Heart right ventricle (tissue), 16 donors: ENCODE results near the gene UNC5B. TPM values are rescaled to one million over a fixed set of nuclear protein-coding genes. Genes with fewer than 3 reads are reported as not detected.

ENCODE experiments used
- ATAC-seq, 8 donors: fragments of 200-7000 bp; cut with Tn5 transposase; one replicate each; pipeline ENCODE4 v1.9.1; 2020; ENCODE audit warnings: mild to moderate bottlenecking in 8 of 8, moderate library complexity in 8 of 8, moderate number of reproducible peaks in 1 of 8
- DNase-seq, 2 donors: peaks; one replicate each; pipeline ENCODE4 v3.0.0-alpha.2; 2020
- H3K27ac ChIP-seq, 10 donors: fragments of 200-600 bp; sonication (generic) in 2 of 10; one replicate each; pipeline versions ENCODE4 v1.5.0 to v1.8.0; 2020 to 2022; ENCODE audit warnings: mild to moderate bottlenecking in 3 of 10
- H3K27me3 ChIP-seq, 7 donors: fragments of 200-600 bp; one replicate each; pipeline ENCODE4 v1.8.0; 2021 to 2022; ENCODE audit warnings: mild to moderate bottlenecking in 2 of 7
- H3K36me3 ChIP-seq, 9 donors: fragments of 200-600 bp; sonication (generic) in 1 of 9; one replicate each; pipeline versions ENCODE4 v1.5.0 to v1.8.0; 2020 to 2022; ENCODE audit warnings: mild to moderate bottlenecking in 2 of 9
- H3K4me1 ChIP-seq, 9 donors: fragments of 200-600 bp; sonication (generic) in 1 of 9; one replicate each; pipeline versions ENCODE4 v1.5.0 to v1.8.0; 2020 to 2022; ENCODE audit warnings: mild to moderate bottlenecking in 4 of 9
- H3K4me3 ChIP-seq, 10 donors: fragments of 200-600 bp; sonication (generic) in 2 of 10; one replicate each; pipeline versions ENCODE4 v1.5.0 to v1.8.0; 2020 to 2022; ENCODE audit warnings: mild to moderate bottlenecking in 7 of 10, moderate library complexity in 2 of 10
- H3K9me3 ChIP-seq, 11 donors: fragments of 200-600 bp in 10 of 11; sonication (generic) in 2 of 11; one replicate each; pipeline versions ENCODE4 v1.5.0 to v1.8.0; 2013 to 2022; ENCODE audit warnings: mild to moderate bottlenecking in 2 of 11, control low read depth in 1 of 11, moderate library complexity in 1 of 11
- CTCF ChIP-seq, 9 donors: fragments of 200-600 bp; sonication (generic) in 2 of 9; IDR thresholded peaks; one replicate each; pipeline versions ENCODE4 v1.5.0 to v1.8.0; 2021 to 2022; ENCODE audit warnings: antibody characterized with exemption in 9 of 9, mild to moderate bottlenecking in 5 of 9, moderate library complexity in 1 of 9
- WGBS, 2 donors: extraction: QIAGEN DNeasy Blood & Tissue Kit; methylation state at CpG; one replicate each; pipeline ENCODE4 v1.1.7; 2013; ENCODE audit warnings: inconsistent platforms in 1 of 2; 5-methylcytosine and 5-hydroxymethylcytosine counted together
- intact Hi-C, 10 donors: fragments of 100-400 bp; cut with DNase I; formaldehyde crosslinking; loops; one replicate each; pipeline versions ENCODE4 v1.11.1 to v1.14.2; 2022
- polyA plus RNA-seq, 2 donors: library from polyadenylated mRNA; stranded (reverse); fragments of 200-250 nt; gene quantifications; one replicate each; pipeline ENCODE4 v1.2.3, GENCODE V29; 2013
- total RNA-seq, 10 donors: library from RNA; stranded (reverse); fragmentation: NEBNext Ultra II Directional in 3 of 10; extraction: Animal tissue kit (Norgen Biotek cat#: 25700) in 3 of 10; gene quantifications; one replicate each; pipeline versions ENCODE4 v1.2.1 to v1.2.4, GENCODE V29; 2021 to 2023
- donor health status: Arrhythmogenic right ventricular cardiomyopathy.
- donor health status: ischemic (EF 13 %, LVEDD 7.1; RV severe dilation, severe dysfunction).
- donor health status: healthy with polysubstance abuse.
- donor health status: DM: no; HTN: yes; CAD: no.
- donor health status: DM: no; HTN: no; CAD: no.
- donor health status: ischemic (EF 25% LVEDD 6.9; RV normal size, moderate dysfunction).
- donor health status: ischemic (EF 25% LVEDD 5.7; RV mildly dilated, moderate dysfunction).
- donor health status: healthy.
- donor health status: DM: yes; HTN: yes; CAD: no.
- donor health status: Ischemic cardiomyopathy.
- donor health status: ischemic (EF 35%, LVEDD 5.7; RV mildly dilated, moderate dysfunction).
- donor health status: nonischemic (EF 11% LVEDD 7.7; RV severe dilation, severe dysfunction).
- donor health status: DM: yes; HTN: yes; CAD: no.
- donor health status: PGD.
- donor health status: ischemic (EF 29% LVEDD 5.4; RV normal size, mild dysfunction).
- donor health status: nonischemic (EF 23%, LVEDD 6.1; RV moderate dilation, normal function).

Gene UNC5B
- total and polyA plus RNA-seq, 12 donors = 3.3 to 20.6 (median 12.1) TPM

DNA sequence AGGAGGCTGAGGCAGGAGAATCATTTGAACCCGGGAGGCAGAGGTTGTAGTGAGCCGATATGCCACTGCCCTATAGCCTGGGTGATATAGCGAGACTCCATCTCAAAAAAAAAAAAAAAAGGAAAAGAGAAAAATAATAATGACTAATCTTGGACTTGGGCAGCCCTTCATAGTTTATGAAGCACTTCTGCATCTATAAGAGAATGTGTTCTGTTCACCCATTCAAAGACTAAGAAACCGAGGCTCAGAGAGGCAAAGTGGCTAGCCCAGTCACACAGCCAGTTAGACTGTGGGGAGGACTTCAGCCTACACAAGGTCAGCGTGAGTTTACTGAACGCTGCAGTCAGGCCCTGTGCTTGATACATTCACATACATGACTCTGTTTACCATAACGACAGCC lies 46.9 kb downstream of the UNC5B start:
- WGBS, 2 donors = 95 to 97% methylated on average over 7 of the region's 7 CpGs
- H3K4me1 ChIP-seq = peaks cover 35 to 100% (median 86%) of the 10 kb centered on the region in 9 donors

DNA sequence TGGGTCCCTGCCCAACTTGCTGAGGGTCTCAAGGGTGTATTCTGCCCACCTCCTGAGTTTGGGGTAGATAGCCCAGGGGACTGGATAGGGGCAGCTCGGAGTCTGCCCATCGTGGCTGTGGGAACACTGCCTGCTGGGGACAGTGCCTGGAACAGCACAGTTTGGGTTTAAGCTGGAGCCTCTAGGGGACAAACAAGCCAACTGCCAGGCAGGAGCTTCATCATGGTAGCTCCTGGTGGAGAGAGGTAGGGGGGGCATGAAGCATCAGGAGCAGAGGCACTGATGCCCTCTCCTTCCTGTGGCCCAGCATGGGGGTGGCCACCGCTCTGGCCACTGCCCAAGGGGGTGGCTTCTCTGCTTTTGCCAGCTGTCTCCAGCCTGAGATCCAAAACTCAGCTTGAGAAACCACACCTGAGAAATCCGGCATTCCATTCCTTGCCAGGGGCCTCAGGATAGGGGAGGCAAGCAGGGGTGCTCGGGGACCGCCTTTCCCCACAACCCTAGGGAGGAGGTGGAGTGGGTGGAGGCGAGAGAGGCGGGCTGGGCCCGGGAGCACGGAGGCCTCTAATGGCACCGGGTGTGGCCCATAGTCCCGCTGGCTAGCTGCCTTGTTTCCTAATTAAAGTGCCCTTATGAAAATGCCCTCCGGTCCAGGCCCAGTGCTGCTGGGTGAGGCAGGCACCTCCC lies 47.6 kb downstream of the UNC5B start:
- Histone ChIP-seq H3K27me3 (no peaks in the 10 kb centered on the region), H3K36me3 (no peaks in the 10 kb centered on the region), H3K4me1 (peaks cover 31 to 100% (median 86%) of the 10 kb centered on the region in 9 donors), H3K9me3 (no peaks in the 10 kb centered on the region), H3K4me3 (peak overlapping the region in 1 of 10 donors; percentile 4), H3K27ac (peak overlapping the region; percentile 51 to 89 (median 78))
- ATAC-seq = peak in 7 of 8 donors; percentile 4 to 33 (median 29)
- peak in 3 of 9 donors; percentile 11 to 29 (median 23) for TF ChIP-seq CTCF (IDR thresholded peaks at IDR 0.05)
- intact Hi-C loops = loop anchor here in 1 of 10 donors (10.0 kb wide), 1 partner anchor 45 kb away; the partner anchor contains the start of gene UNC5B
- peak in 1 of 2 donors; percentile 41 for DNase-seq
- 41 to 50% methylated on average over 13 of the region's 13 CpGs for WGBS, 2 donors

More for the DNA sequence above, 46.9 kb downstream of the UNC5B start:
- no peak for DNase-seq
- Histone ChIP-seq H3K27me3 (no peaks in the 10 kb centered on the region), H3K9me3 (no peaks in the 10 kb centered on the region), H3K27ac (peak overlapping the region in 9 of 10 donors; percentile 66 to 89 (median 81)), H3K36me3 (no peaks in the 10 kb centered on the region), H3K4me3 (no peak overlapping the region)
- TF ChIP-seq CTCF (IDR thresholded peaks at IDR 0.05) = no peak
- intact Hi-C loops = no loop called here
- ATAC-seq = no peak

- Histone ChIP-seq H3K27me3 (no peaks in the 10 kb centered on the region), H3K4me3 (peak overlapping the region in 1 of 10 donors; percentile 4), H3K27ac (peak overlapping the region; percentile 51 to 89 (median 78)), H3K4me1 (peaks cover 31 to 100% (median 87%) of the 10 kb centered on the region in 9 donors), H3K9me3 (no peaks in the 10 kb centered on the region), H3K36me3 (no peaks in the 10 kb centered on the region)
- 49 to 57% methylated on average over 13 of the region's 13 CpGs for WGBS, 2 donors
- ATAC-seq (peak; percentile 38 to 69 (median 58)), DNase-seq (peak; percentile 53 to 62)
- TF ChIP-seq CTCF (IDR thresholded peaks at IDR 0.05) = peak in 1 of 9 donors; percentile 11
- intact Hi-C loops = loop anchor here in 1 of 10 donors (10.0 kb wide), 1 partner anchor 46 kb away; the partner anchor contains the start of gene UNC5B
Measured at GRCh38 chr10:71260622-71261325, 48.4 kb downstream of the UNC5B start.

- ATAC-seq (peak in 7 of 8 donors; percentile 31 to 59 (median 42)), DNase-seq (peak; percentile 46 to 51)
- intact Hi-C loops = loop anchor here in 3 of 10 donors (2.0 to 10.0 kb wide), 2 partner anchors 47 to 49 kb away; partner anchors contain the start of gene UNC5B (in 3 of the 3)
- Histone ChIP-seq H3K4me3 (no peak overlapping the region), H3K27ac (peak overlapping the region in 9 of 10 donors; percentile 50 to 89 (median 81)), H3K27me3 (no peaks in the 10 kb centered on the region), H3K9me3 (no peaks in the 10 kb centered on the region), H3K36me3 (no peaks in the 10 kb centered on the region), H3K4me1 (peaks cover 29 to 100% (median 88%) of the 10 kb centered on the region in 9 donors)
- no peak for TF ChIP-seq CTCF (IDR thresholded peaks at IDR 0.05)
- 51 to 62% methylated on average over 8 of the region's 8 CpGs for WGBS, 2 donors
Measured at GRCh38 chr10:71262027-71262426, 49.7 kb downstream of the UNC5B start.
